HG03135 (cell line): ENCODE data around the gene ARG2.
A peak's percentile ranks its signal among the peaks of the same experiment; 100 is the strongest.

ENCODE experiments used
- ATAC-seq: cut with Tn5 transposase; IDR thresholded peaks from one replicate; pipeline ENCODE4 v1.9.1; 2021; ENCODE audit warnings: mild to moderate bottlenecking, moderate library complexity; ENCODE audit not compliant: unreplicated experiment

The ARG2 gene

GRCh38 chr14:67675219-67675582, 55.5 kb downstream of the ARG2 start:
- no peak for ATAC-seq

GRCh38 chr14:67679006-67679405, 59.3 kb downstream of the ARG2 start:
- no peak for ATAC-seq

- ATAC-seq, result peak; percentile 83
Observed at GRCh38 chr14:67680121-67680602, 60.4 kb downstream of the ARG2 start.

GRCh38 chr14:67680941-67681340, 61.2 kb downstream of the ARG2 start:
- ATAC-seq, result no peak

- no peak for ATAC-seq
Observed at GRCh38 chr14:67683842-67684241, 64.1 kb downstream of the ARG2 start.

- ATAC-seq, result no peak
Observed at GRCh38 chr14:67690011-67690410, 70.3 kb downstream of the ARG2 start.

GRCh38 chr14:67694791-67695393, 75.2 kb downstream of the ARG2 start:
- peak; percentile 83 for ATAC-seq

- peak; percentile 83 for ATAC-seq
Observed at GRCh38 chr14:67695394-67695949, 75.8 kb downstream of the ARG2 start, which contains the start of gene RDH11. TSS of gene RDH11 (minus strand) at chr14:67695764. CDS start at chr14:67695703, 61 bp downstream.

GRCh38 chr14:67697006-67697405, 77.3 kb downstream of the ARG2 start:
- ATAC-seq, result no peak

GRCh38 chr14:67698179-67698578, 78.5 kb downstream of the ARG2 start:
- ATAC-seq, result no peak
